ENCODE results near the gene AFF4. TPM values are rescaled to one million over a fixed set of nuclear protein-coding genes. Genes with fewer than 3 reads are reported as not detected.

The AFF4 gene
- total and polyA plus RNA-seq, 9 of the 15 experiments (the other 6 are each of a cell fraction or from before 2014, with no cell fraction given), result 1.7 to 25.8 (median 17.9) TPM

DNA sequence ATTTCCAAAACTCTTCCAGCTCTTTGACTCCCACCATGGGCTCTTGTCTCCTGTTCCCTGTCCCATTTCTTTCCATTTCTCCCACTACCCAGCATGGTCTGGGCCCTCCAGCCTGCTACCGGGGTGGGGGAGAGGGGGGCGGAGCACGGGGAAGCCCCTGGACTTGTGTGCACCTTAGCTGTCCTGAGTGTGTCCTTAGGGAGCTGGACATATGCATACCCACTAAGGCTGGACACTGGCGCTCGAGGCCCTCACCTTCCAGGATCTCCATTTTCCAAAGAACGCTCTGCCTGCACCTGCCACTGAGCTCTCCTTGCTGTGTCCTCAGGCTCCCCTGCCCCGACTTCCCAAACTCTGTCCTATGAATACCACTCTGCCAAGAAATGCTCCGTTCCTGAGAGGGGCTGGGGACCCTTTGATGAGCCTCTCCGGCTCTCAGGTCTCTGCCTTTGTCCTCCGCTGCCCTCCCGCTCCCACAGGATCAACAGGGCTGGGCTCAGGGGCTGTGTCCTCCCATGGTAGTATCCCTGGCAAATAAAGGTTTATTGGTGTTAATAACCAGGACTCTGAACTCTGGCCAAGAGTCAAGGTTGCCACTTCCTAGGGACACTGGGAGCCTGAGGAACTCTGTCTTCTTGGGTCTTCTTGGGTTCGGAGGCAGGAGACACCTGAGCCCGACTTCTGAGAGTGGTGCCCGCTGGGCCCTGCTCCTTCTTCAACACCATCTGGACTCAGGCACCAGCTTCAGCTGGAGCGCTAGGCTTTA lies 132.2 kb downstream of the AFF4 start:
- Histone ChIP-seq H4K20me1 (replicated peaks; ENCODE audit: control insufficient read depth, insufficient read depth, low read length) (no peaks in the 10 kb centered on the region), H3K27ac (ENCODE audit: extremely low read depth, low read depth, low read length) (peak overlapping the region; percentile 92), H3K4me1 (replicated peaks in 1 of 2; ENCODE audit: control insufficient read depth in 2 of 2, insufficient read depth in 2 of 2, low read length in 2 of 2) (peaks cover 18 to 27% of the 10 kb centered on the region in 2 experiments; a peak in 4 of 5 replicates), H3K36me3 (ENCODE audit: control insufficient read depth, insufficient read depth, low read length) (peaks cover 20% of the 10 kb centered on the region; the same call in 1 of the 3 replicates), H3K4me2 (ENCODE audit: insufficient read depth, low read length) (peak overlapping the region; percentile 89), H3K9me3 (replicated peaks; ENCODE audit: control insufficient read depth, insufficient read depth, low read depth, low read length) (no peaks in the 10 kb centered on the region), H3K9me1 (ENCODE audit: control insufficient read depth, insufficient read depth, low read length) (no peaks in the 10 kb centered on the region), H3K9ac (ENCODE audit: insufficient read depth in 1 of 2, low read depth in 2 of 2, low read length in 2 of 2) (peak overlapping the region; percentile 92 to 100), H3K27me3 (ENCODE audit: control insufficient read depth in 2 of 2, insufficient read depth in 2 of 2, low read length in 2 of 2) (no peaks in the 10 kb centered on the region), H3K79me2 (ENCODE audit: control insufficient read depth, insufficient read depth, low read length) (peaks cover 23% of the 10 kb centered on the region), H2AFZ (ENCODE audit: low read depth, low read length) (peak overlapping the region; percentile 97), H3K4me3 (peak overlapping the region; percentile 74)
- TF ChIP-seq, protein P1, sequence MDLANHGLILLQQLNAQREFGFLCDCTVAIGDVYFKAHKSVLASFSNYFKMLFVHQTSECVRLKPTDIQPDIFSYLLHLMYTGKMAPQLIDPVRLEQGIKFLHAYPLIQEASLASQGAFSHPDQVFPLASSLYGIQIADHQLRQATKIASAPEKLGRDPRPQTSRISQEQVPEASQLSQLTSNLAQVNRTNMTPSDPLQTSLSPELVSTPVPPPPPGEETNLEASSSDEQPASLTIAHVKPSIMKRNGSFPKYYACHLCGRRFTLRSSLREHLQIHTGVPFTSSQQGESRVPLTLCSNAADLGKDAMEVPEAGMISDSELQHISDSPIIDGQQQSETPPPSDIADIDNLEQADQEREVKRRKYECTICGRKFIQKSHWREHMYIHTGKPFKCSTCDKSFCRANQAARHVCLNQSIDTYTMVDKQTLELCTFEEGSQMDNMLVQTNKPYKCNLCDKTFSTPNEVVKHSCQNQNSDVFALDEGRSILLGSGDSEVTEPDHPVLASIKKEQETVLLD (IDR thresholded peaks at IDR 0.05), result 0 out of 2 replicates have a peak, but pooled peaks have one; percentile 3
- TF ChIP-seq GABPB1 (CRISPR knock-in tag; IDR thresholded peaks at IDR 0.05) (no peak), ZNF431 (CRISPR knock-in tag; IDR thresholded peaks at IDR 0.05) (no peak), CCAR2 (IDR thresholded peaks at IDR 0.05; ENCODE audit: low read depth, low read length) (no peak), ZEB2 (IDR thresholded peaks at IDR 0.05) (no peak), YY1 (IDR thresholded peaks at IDR 0.05; ENCODE audit: borderline replicate concordance in 1 of 3, control insufficient read depth in 1 of 3, extremely low read depth in 1 of 3, insufficient read depth in 3 of 3, insufficient read length in 1 of 3, insufficient replicate concordance in 2 of 3, low read depth in 1 of 3, low read length in 2 of 3) (peak in 1 of 3 experiments; percentile 4), NR2C2 (CRISPR knock-in tag; IDR thresholded peaks at IDR 0.05) (no peak), NR2C2 (tag; IDR thresholded peaks at IDR 0.05) (peak; percentile 6; the same call in 1 of the 2 replicates), CAMTA2 (CRISPR knock-in tag; conservative IDR thresholded peaks at IDR 0.05) (no peak), ARID1B (IDR thresholded peaks at IDR 0.05) (0 out of 2 replicates have a peak, but pooled peaks have one; percentile 1), ZNF143 (CRISPR knock-in tag; IDR thresholded peaks at IDR 0.05) (0 out of 2 replicates have a peak, but pooled peaks have one; percentile 19), SRSF3 (IDR thresholded peaks at IDR 0.05; ENCODE audit: insufficient read depth, low read length) (no peak), GATAD2A (IDR thresholded peaks at IDR 0.05) (no peak), BACH1 (tag; IDR thresholded peaks at IDR 0.05) (no peak), NBN (IDR thresholded peaks at IDR 0.05; ENCODE audit: low read depth) (no peak), FOXJ2 (tag; IDR thresholded peaks at IDR 0.05) (no peak)
- TF ChIP-seq, protein P2, sequence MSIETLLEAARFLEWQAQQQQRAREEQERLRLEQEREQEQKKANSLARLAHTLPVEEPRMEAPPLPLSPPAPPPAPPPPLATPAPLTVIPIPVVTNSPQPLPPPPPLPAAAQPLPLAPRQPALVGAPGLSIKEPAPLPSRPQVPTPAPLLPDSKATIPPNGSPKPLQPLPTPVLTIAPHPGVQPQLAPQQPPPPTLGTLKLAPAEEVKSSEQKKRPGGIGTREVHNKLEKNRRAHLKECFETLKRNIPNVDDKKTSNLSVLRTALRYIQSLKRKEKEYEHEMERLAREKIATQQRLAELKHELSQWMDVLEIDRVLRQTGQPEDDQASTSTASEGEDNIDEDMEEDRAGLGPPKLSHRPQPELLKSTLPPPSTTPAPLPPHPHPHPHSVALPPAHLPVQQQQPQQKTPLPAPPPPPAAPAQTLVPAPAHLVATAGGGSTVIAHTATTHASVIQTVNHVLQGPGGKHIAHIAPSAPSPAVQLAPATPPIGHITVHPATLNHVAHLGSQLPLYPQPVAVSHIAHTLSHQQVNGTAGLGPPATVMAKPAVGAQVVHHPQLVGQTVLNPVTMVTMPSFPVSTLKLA (conservative IDR thresholded peaks at IDR 0.05), result 0 out of 4 replicates have a peak, but pooled peaks of 1 of the 2 experiments have one; percentile 4
- ChIA-PET POLR2A (interaction anchor here (0.6 to 3.9 kb wide), 12 partner anchors 8 to 1693 kb away, joined by 3 to 22 read pairs (median 4); partner anchors contain the start of genes GDF9 and UQCRQ), CTCF (ENCODE audit: low intra/inter-chr PET ratio) (interaction anchor here (1.5 to 2.1 kb wide), 2 partner anchors 52 to 417 kb away, joined by 5 to 13 read pairs; no protein-coding TSS in a partner anchor)
- BruUV-seq (replicated peaks), result TSS peak; percentile 83
- in situ Hi-C loops (cut with MboI), result no loop called here
- DNase-seq (ENCODE audit: extremely low read depth in 1 of 4, low spot score in 3 of 4) (no peak), ATAC-seq (no peak), FAIRE-seq (peak; percentile 19)
- WGBS (ENCODE audit: insufficient coverage, low coverage, missing lambda C conversion rate), result 80% methylated on average over 9 of the region's 15 CpGs
- intact Hi-C loops (cut with micrococcal nuclease), result no loop called here

Measured in K562 (cell line).